Tibial nerve (tissue), 3 donors: ENCODE data around the gene AFF3.

Experiments
- CTCF ChIP-seq, 5 experiments: fragments of 200-600 bp in 3 of 5; fragments of 450-650 bp in 2 of 5; sonication (generic) in 3 of 5; IDR thresholded peaks; one replicate each; pipeline ENCODE4 v1.5.1; 2016 to 2019; ENCODE audit warnings: antibody characterized with exemption in 5 of 5, mild to moderate bottlenecking in 3 of 5, moderate library complexity in 2 of 5
- POLR2A ChIP-seq, 2 donors: fragments of 450-650 bp; IDR thresholded peaks; one replicate each; pipeline ENCODE4 v1.6.1; 2017; ENCODE audit warnings: antibody characterized with exemption in 2 of 2, mild to moderate bottlenecking in 2 of 2, moderate library complexity in 2 of 2

DNA sequence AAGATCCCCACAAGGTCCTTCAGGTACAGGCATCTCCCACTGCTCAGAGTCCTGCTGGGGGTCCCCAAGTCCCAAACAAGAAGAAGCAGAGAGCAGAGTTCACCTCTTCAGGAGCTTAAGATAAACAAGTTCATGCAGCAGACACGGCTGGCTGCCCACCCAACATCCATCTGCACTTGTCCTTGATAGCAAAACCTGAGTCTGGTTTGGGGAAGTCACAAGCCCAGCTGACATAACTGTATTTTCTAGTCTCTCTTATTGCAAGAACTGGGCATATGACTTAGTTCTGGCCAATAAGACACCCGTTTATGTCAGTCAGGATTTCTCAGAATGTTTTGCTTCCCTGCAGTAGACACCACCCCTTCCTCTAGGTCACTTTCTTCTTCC lies 31.8 kb downstream of the AFF3 start:
- TF ChIP-seq POLR2A (IDR thresholded peaks at IDR 0.05), result no peak
- TF ChIP-seq CTCF (IDR thresholded peaks at IDR 0.05), result no peak
